ENCODE measurements around the gene PSMB5.

DNA sequence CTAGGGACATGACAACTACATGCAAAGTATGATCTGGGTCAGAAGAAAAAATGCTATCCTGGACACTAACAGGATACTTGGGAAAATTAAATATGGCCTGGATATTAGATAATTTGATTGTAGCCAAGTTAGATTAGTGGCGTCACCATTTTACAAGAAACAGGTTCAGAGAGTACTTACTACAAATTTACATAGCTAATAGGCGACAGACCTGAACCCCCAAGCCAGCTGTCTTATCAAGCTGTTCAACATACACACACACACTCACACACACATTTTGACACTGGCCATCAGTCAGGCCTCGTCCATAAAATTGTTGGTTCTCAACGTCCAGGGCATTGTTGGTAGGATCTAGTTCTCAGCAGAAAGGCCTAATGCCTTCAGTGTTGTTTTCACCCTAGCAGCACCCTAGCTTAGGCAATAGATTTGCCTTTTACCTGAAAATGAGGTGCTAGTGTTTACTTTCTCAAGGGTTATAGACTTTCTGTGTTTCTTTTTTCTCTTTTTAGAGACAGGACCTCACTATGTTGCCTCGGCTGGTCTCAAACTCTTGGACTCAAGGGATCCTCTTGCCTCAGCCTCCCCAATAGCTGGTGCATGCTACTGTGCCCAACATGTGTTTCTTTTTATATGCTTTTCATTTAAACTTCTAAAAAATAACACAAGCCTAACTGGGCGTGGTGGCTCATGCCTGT is 21.5 kb downstream of the PSMB5 start:
- TF ChIP-seq SMC3 (conservative IDR thresholded peaks at IDR 0.05; ENCODE audit: poor library complexity) (no peak), POLR2AphosphoS5 (IDR thresholded peaks at IDR 0.05) (no peak)
- TF ChIP-seq, protein P1, sequence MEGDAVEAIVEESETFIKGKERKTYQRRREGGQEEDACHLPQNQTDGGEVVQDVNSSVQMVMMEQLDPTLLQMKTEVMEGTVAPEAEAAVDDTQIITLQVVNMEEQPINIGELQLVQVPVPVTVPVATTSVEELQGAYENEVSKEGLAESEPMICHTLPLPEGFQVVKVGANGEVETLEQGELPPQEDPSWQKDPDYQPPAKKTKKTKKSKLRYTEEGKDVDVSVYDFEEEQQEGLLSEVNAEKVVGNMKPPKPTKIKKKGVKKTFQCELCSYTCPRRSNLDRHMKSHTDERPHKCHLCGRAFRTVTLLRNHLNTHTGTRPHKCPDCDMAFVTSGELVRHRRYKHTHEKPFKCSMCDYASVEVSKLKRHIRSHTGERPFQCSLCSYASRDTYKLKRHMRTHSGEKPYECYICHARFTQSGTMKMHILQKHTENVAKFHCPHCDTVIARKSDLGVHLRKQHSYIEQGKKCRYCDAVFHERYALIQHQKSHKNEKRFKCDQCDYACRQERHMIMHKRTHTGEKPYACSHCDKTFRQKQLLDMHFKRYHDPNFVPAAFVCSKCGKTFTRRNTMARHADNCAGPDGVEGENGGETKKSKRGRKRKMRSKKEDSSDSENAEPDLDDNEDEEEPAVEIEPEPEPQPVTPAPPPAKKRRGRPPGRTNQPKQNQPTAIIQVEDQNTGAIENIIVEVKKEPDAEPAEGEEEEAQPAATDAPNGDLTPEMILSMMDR (IDR thresholded peaks at IDR 0.05; ENCODE audit: poor library complexity, severe bottlenecking), result no peak
